Inflammatory macrophage treated with lipopolysaccharide for 1 hour (primary cell): ENCODE results near the gene CAP2.
"Not testable (repeated sequence)": the region's sequence is repeated elsewhere in the genome, so short reads cannot be mapped to it uniquely, and the experiment has no call there.

Experiments used
- DNase-seq, 2 donors: peaks; one replicate each; pipeline ENCODE4 v3.0.0-alpha.2; 2020 to 2022

The CAP2 gene

DNA sequence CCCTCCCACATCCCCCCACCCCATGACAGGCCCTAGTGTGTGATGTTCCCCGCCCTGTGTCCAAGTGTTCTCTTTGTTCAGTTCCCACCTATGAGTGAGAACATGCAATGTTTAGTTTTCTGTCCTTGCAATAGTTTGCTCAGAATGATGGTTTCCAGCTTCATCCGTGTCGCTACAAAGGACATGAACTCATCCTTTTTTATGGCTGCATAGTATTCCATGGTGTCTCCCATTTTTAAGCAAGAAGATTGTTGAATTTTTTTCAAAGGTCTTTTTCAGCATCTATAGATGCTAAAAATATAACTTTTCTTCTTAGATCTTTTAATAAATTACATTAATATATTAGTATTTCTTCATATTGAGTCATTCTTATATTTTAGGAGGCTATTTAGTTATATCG, 47.4 kb downstream of the CAP2 start:
- DNase-seq = not testable (repeated sequence)

DNA sequence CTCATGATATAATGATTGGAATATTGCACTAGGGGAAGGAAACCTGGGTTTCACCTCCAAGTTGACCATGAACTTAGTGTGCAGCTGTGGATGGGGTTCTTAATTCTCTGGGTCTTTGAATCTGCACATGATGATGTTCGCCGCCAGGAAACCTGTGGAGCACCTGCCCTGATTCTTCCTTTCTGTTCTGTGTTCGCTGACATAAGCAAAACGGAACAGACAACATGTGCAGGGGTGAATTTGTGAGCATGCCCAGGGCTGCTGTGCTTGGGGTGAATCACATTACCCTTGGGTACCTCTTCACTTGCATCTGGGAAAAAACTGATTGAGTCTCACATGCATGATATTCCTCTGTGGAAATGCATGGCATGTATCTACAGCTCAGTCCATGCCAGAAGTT, 48.8 kb downstream of the CAP2 start:
- DNase-seq = no peak

DNA sequence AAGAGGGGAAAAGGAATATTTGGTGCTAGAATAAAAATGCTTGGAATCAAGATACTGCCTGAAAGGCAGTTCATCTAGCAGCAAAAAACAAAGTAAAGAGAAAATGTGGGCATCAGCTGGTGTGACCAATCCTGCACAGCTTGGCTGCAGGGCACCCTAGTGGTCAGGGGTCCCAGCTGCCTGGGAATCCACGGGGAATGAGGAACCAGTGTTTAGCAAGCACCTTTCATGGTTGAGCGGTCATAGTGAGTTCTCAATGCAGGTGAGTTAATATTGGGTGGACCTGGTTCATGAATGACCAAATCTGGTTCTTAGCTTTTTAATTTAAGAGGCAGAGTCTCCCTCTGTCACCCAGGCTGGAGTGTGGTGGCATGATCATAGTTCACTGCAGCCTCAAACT, 53.3 kb downstream of the CAP2 start:
- no peak for DNase-seq

DNA sequence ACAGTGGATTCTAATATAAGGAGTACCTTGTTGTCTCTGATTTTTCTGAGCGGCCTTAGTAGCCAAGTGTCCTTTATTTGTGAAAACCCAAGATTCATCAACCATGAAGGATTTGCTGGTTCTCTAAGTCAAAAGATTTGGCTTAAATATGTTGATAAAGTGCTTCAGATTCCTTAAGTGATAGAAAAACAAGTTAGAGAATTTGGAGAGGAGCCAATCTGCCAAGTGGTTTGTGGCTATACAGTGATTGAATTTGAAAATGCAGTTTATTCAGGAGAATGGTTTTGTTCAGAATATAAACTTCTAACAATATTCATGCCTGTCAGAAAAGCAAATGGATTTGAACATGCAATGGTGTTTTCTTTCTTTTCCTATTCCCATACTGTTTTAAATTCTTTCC, 54.8 kb downstream of the CAP2 start:
- no peak for DNase-seq

DNA sequence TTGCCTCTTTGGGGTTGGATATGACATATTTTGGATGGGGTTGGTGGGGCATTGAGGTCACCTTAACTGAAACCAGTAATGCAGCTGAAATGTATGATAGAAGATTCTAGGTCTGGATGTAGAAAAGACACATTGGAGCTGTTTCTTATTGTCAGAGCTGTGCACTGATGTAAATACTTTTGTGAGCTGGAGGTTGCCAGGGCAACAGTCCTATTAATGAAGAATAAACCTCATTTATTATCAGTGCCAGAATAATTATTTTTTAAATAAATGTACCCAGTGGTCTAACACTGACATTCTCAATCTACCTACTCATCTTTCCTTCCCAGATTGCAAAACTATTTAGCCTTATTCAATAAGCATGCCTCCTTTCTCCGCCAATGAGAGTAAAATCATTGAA, 57.0 kb downstream of the CAP2 start:
- DNase-seq = no peak

DNA sequence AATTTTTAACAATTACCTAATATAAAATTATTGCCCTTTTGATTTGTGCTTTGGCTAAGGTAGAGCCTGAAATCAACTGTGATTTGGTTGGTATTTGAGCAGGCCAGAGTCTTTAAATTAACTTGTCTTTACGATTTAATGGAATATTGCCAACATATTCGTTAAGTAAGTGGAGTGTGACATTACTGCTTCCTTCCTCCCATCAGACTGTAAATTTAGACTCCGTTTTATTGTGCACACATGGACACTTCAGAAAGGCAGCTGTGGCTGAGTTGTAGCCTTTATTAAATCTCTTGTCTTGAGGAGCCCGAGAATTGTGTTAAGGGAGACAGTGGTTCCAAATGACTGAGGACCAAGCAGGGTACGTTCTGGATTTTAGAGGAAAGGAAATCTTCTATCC, 57.4 kb downstream of the CAP2 start:
- no peak for DNase-seq

DNA sequence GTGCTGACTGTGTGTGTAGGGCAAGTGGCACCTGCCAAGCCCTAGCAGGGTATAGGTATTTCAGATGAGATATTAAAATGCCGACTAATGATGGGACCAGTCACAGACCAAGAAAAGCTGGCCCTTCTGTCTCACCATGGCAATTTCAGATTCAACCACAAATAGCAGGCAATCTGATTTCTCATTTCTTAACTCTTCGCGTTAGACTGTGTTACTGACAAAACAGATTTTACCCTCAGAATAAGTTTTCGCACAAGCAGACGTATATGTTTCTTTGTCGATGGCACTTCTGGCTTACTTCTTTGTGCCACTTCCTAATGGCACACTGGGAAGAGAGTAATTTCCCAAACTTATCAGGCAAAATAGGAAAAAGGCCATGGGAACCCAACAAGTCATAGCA, 58.7 kb downstream of the CAP2 start:
- DNase-seq = no peak

DNA sequence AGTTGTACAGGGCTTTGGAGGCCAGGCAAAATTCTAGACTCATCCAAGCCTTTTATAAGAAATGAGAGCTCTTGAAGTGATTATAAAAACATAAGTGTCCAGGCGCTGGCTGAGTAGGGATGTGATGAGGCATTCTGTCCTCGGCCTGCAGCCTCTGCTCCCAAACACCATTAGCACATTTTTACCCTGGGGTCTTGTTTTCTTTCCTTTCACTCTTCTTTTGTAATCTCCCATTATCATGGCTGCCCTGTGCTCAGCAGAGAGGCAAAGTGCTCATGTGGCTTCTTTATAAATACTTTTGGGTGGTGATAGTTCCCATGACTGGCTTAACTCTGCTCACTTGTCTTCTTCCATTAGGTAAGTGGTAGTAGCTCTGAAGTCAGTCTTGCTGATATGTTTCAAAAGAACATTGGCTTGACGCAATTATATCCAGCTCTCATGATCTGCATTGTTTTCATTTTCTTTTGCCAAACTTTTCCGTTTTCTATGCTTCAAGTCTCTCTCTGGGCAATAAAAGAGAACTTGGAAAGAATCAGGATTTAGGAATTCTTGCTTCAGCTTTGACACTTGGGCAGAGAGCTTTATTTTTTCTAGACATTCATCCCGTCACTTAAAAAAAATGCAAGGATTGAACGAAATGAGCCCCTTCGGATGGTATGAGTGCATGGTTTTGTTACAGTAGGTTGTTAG, 61.1 kb downstream of the CAP2 start:
- DNase-seq = no peak

DNA sequence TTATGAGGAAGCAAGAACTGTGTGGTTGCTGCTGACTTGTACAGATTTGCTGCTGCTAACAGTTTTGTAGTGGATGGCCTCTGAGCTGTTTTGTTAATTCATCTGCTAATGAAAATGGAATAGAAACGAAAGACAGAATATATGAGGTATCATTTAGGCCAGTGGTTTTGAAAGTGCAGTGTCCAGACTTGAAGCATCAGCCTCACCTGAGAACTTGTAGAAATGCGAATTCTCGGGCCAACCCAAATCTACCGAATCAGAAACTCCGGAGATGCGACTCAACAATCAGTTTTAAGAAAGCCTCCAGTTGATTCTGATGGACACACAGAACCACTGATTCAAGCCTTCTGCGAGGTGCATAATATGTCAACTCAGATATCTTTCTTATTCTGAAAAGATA, 62.5 kb downstream of the CAP2 start:
- DNase-seq = no peak

DNA sequence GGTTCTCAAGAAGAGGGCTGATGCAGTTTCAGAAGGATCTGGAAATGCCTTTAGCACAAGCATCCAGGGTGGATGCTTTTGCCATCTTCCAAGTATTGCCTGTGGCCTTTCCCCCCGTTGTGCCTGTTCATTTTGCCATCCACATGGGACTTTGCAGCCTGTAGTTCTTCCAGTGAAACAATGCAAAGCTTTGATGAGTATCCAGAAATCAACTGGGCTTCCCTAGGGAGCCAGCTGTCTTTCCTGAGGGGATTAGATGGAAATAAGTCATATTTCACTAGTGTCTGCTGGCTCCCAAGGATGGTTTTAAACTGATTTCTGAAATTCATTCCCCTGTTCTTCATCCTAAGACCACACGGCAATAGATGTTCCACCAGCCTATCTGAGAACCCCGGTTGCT, 63.3 kb downstream of the CAP2 start:
- no peak for DNase-seq

DNA sequence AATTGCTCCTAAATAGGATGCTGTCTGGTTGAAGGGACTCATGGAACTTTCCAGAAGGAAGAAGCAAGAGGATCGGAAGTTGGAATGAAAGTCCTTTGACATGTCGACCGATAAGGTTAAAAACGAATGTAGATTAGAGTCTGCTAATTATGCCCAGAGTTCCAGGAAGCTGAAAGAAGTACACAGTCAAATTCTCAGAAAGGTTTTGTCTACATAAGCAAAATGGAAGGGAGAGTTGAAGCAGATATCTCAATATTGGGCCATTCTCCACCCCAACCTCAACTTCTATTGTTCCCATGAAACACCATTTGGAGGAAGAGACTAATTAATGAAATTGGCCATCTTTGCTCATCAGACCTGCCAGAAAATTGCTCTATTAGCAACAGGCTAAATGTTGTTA, 64.0 kb downstream of the CAP2 start:
- DNase-seq = no peak

DNA sequence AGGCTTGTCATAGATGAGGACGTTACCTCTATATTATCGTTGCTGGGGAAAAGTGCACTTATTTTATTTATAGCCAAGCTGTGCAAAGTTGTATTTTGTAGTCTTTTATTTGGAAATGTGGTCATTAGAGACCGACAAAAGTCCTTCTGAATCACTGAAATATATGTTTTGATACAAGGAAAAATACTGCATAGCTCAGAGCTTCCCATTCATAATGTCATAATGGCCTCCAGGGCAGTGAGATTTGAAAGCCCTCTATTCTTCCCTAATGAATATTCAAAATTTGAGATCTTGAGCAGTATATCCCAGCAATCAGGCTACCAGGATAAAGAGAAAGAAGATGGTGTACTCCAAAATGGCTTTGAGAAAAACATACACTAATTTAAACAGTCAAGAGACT, 64.6 kb downstream of the CAP2 start:
- DNase-seq = no peak

DNA sequence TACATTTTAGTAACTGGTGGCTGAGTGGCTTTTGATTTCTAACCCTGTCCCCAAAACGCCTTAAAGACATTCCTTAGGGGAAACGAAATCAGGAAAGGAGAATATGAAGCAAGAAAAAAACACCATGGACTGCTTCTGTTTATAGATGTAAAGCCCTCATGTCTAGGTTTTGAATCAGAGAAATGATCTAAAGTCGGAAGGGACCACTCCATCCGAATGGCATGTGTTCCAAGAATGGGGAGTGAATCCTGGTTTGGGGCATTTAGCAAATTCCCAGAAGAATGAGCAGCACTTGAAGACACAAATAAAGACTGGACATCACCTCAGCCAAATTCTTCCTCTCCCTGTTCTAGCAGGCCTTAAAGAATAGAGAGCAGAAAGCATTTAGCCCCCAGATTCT, 65.6 kb downstream of the CAP2 start:
- DNase-seq = no peak

DNA sequence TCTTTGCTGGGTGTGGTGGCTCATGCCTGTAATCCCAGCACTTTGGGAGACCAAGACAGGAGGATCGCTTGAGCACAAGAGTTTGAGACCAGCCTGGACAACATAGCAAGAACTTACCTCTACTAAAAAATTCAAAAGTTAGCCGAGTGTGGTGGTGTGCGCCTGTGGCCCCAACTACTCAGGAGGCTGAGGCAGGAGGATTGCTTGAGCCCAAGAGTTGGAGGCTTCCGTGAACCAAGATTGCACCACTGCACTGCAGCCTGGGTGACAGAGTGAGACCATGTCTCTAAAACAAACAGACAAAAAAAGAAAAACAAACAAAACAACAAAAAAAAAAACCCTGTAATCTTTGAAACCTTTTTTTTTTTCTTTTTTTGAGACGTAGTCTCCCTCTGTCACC, 67.5 kb downstream of the CAP2 start:
- DNase-seq = no peak

DNA sequence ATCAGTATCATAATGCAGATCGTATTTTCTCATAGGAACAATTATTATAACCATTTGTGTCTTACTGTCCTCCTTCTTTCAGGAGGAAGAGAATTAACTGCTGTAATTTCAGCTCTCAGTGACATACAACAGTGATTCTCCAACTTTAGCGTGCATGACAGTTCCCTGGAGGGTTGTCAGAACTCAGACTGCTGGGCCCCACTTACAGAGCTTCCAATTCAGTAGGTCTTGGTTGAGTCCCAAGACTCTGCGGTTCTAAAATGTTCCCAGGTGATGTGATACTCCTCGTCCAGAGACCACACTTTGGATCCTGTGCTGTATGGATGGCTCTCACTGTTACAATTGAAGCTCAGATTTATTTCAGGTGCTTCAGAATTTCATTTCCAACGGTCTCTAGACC, 72.8 kb downstream of the CAP2 start:
- DNase-seq = no peak

DNA sequence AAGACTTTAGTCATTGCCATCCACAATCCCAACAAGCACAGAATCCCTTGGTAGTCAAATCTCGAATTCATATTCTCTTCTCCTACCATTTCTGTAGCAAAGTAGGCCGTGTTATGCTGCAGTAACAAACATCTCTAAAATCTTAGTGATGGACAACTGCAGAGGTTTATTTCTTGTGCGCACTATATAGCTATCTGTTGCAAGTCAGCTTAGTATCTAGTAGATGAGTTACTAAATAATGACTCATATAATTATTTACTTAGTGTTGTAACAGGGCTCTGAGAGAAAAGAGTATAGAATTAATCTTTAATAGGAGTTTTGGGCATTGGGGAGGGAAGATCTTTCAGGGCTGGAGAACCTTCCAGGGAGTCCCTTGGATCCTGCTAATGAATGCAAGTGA, 73.3 kb downstream of the CAP2 start:
- no peak for DNase-seq

DNA sequence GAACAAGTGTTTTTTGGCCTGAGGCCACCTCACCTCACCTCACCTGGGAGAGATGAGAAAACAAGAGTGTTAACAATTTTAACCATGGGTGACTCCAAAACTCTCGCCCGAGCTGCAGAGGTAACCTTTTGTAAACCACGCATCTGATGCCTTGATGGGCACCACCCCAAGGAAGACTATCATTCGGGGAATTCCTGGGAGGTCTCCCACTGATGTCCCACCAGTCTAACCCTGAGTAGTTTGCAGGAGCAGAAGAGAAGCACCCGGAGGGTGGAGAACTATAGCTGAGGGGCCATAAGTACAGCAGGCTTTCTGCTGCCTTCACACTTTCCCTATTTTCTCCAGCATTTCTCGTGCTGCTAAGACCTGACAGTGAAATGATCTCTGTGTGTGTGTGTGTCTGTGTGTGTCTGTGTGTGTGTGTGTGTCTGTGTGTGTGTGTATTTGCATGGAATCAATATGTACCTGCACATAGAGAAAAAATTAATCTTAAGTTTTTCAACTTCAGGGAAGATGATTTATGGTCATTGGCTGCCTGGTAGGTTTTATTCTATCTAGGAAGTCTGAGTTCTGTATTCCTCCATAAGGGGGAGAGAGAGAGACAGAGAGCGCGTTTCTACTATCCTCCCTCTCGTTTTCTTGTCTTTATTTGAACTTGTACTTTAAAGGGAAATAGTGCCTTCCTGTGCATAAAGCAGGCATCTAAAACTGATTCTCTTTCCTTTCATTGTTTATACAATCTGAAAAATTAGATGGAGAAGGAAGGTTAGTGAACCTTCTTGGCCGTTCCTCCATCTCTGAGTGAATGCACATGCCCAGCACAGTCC, 75.8 kb downstream of the CAP2 start:
- no peak for DNase-seq

DNA sequence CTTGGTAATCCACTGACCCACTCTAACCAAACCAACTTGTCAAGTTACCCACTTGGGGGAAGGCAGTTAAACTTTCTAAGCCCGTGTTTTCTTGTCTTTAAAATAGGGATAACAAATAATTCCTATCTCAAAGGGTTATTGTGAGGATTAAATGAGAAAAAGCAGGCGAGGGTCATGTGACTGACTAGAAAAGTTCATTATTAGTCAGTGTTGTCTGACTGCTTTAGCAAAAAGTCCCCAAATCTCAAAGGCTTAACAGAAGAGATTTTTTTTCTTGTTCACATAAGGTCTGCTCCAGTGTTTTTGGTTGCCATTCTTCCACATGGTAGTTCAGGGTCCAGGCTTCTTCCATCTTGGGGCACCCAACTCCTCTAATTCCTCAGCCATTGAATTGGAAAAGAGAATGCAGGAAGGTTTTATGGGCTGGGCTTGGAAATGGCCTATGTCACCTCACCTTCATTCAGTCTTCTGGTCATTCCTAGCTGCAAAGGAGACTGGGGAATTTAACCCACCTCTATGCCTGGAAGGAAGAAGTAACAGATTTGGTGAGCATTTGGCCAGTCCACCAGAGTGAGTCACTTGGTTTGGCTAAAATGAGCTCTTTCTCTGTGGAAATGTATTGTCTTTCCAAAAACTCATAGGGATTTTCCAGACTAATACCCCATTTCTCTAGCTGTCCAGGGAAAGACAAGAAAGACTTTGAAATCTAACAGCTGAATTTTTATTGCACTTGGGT, 77.0 kb downstream of the CAP2 start:
- DNase-seq = no peak

DNA sequence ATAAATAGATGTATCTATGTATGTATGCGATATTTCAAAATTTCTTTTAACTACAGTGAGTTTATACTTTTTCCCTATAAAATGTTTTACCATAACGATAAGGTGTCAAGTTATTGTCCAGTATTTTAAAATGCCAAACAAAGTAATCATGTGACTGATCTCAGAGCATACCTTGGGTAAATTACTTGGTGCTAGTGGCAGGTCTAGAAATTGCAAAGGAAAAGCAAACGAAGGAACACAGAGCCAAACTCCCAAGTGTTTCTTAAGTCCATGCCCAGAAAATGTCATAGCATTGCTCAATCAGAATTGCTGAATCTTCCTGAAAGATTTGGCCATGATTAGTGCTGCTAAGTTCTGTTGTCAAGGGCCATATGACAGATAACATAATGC, 77.5 kb downstream of the CAP2 start:
- peak; percentile 42 to 67 for DNase-seq

DNA sequence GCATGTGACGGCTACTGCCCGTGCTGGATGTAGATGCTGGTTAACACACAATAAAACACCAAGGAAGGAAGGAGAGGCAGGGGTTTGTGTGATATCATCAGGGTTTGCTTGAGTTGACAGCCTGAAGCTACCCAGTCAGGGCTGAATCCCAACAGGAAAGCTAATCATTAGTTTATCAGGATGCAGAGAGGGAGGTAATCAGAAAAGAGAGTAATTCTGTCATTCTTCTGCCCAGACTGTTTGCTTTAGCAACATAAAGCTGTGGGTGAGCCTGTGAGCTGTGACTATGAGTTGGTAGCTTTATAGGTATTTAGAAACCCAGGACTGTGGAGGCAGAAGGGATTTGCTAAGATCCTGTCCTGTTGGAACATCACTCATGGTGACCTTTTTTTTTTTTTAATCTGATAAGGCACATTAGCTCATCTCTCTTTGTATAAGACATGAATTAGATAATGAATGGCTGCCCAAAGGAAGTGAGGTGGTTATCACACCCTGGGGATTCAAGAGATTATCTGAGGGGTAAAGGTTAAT, 79.3 kb downstream of the CAP2 start:
- DNase-seq = peak in 1 of 2 donors; percentile 18

DNA sequence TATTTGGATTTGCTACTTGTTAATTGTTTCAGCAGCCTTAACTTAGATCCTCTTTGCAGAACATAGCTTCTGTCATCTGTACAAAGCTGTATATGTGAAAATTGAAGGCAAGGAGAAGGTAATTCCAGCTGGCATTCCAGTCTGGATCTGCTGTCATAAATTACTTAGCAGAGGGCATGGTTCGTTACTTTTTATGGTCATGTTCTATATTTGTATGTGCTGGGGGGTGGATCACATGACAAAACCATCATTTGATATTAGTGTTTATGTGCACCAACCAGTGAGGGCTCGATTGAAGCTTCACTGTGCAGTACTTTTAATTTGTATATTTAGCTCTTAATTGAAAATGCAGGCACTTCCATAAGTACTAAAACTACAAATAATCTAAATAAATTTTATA, 80.2 kb downstream of the CAP2 start:
- DNase-seq = no peak

DNA sequence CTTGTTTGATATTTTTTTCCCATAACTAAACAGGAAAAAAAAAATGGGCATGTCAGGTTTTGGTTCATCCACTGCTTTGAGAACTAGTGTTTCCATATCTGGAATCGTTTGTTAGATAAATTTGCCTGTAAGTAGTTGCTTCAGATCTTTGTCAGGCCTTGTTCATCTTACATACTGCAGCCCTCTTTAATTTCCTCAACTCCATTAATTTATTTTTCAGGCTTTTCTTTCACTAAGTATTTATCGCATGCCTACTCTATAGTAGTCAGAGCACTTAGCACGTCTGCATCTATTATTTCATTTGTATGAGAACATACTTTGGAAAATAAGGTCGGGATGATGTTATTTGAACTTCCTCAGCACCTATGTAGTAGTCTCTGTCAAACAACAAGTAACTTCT, 80.9 kb downstream of the CAP2 start:
- DNase-seq = no peak

DNA sequence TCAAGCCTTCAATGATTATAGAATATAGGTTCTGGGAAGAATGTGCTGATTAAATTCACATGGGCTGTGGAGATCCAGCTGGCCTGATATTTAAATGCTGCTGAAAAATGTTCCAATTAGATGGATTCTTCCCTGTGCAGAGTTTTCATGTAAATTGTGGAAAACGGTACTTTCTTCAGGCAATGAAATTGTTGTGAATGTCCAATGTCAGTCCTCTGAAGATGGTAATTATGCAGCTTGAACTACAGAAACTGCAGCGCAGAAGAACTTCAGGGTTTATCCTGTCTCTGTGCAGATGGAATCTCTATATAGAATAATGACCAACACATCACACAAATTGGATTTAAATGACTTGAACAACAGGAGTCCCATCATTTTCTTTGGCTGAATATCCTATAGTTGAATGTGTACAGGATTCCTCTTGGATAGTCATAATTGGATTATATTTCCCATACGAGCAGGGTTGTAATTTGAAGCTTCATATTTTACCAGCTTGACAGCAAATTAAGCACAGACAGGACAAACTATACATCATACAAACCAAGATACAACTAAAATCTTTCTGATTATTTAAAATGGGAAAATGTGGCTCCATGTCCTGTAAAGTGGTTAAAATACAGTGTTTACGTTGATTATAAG, 82.3 kb downstream of the CAP2 start:
- no peak for DNase-seq
